HepG2 (cell line): ENCODE measurements around the gene ACAT2. TPM values are rescaled to one million over a fixed set of nuclear protein-coding genes. Genes with fewer than 3 reads are reported as not detected.

ENCODE experiments used
- ATAC-seq: fragments of 200-7000 bp; cut with Tn5 transposase; 3 replicates; pipeline ENCODE4 v1.9.1; 2020; ENCODE audit warnings: mild to moderate bottlenecking, moderate library complexity
- BruUV-seq: library from RNA; stranded (reverse); fragments of 400-500 nt; replicated peaks from 2 replicates; lab custom pipeline; 2021; lab: Mats Ljungman, UMichigan
- CTCF ChIA-PET: fragments of 300-600 bp; formaldehyde crosslinking; extraction: SDS; loops from one replicate; lab custom pipeline; 2021; ENCODE audit warnings: low total read pairs, inconsistent platforms, low intra/inter-chr PET ratio; lab: Yijun Ruan, JAX
- POLR2A ChIA-PET: fragments of 350-600 bp; sonication (Branson Sonifier 250); formaldehyde crosslinking; loops from one replicate; lab custom pipeline; 2020; ENCODE audit warnings: antibody characterized with exemption, inconsistent platforms; lab: Yijun Ruan, JAX
- DNase-seq: peaks from one replicate; pipeline ENCODE4 v3.0.0-alpha.2; 2015; ENCODE audit warnings: low spot score
- FAIRE-seq: peaks from 3 replicates; lab custom pipeline; 2011; peaks lifted over from hg19 to GRCh38; lab: Jason Lieb, UNC
- H2AFZ ChIP-seq: one replicate; pipeline ENCODE4 v1.6.1; 2011; ENCODE audit warnings: low read length, inconsistent platforms
- H3K27ac ChIP-seq: fragments of 300-600 bp; 3 replicates; pipeline ENCODE4 v1.8.0; 2011; ENCODE audit warnings: mixed run types, mild to moderate bottlenecking, mixed read lengths, low read length, inconsistent platforms; ENCODE audit not compliant: insufficient read depth; ENCODE audit errors: extremely low read length
- H3K27me3 ChIP-seq, 2 experiments: fragments of 200-600 bp in 1 of 2; 2 replicates in 1 of 2; 3 replicates in 1 of 2; pipeline versions ENCODE4 v1.6.0 to v1.8.0; 2011; ENCODE audit warnings: low read length in 2 of 2, mild to moderate bottlenecking in 2 of 2, moderate library complexity in 2 of 2, inconsistent platforms in 1 of 2; ENCODE audit not compliant: insufficient read depth in 2 of 2, control insufficient read depth in 1 of 2
- H3K36me3 ChIP-seq, 2 experiments: fragments of 200-600 bp in 1 of 2; replicated peaks in 1 of 2; 2 replicates in 1 of 2; 3 replicates in 1 of 2; pipeline versions ENCODE4 v1.5.1 to v1.8.0; 2011; ENCODE audit warnings: low read length in 2 of 2, inconsistent platforms in 1 of 2; ENCODE audit not compliant: insufficient read depth in 2 of 2, control insufficient read depth in 1 of 2
- H3K4me1 ChIP-seq: 2 replicates; pipeline ENCODE4 v1.5.1; 2012; ENCODE audit warnings: low read length, inconsistent platforms; ENCODE audit not compliant: insufficient read depth
- H3K4me2 ChIP-seq: 2 replicates; pipeline ENCODE4 v1.6.0; 2011; ENCODE audit warnings: low read depth, low read length, inconsistent platforms
- H3K4me3 ChIP-seq, 3 experiments: fragments of 200-600 bp in 1 of 3; sonication (generic), shearing (Covaris generic) in 1 of 3; replicated peaks in 1 of 3; 2 replicates each; pipeline ENCODE4 v1.5.1; 2011 to 2016; ENCODE audit warnings: low read length in 3 of 3, inconsistent platforms in 2 of 3, low read depth in 2 of 3, mild to moderate bottlenecking in 2 of 3, control low read depth in 1 of 3, mixed read lengths in 1 of 3; ENCODE audit not compliant: insufficient read depth in 1 of 3
- H3K79me2 ChIP-seq: one replicate; pipeline ENCODE4 v1.6.1; 2011; ENCODE audit warnings: low read length, inconsistent platforms; ENCODE audit not compliant: insufficient read depth
- H3K9ac ChIP-seq: 2 replicates; pipeline ENCODE4 v1.6.0; 2011; ENCODE audit warnings: mild to moderate bottlenecking, low read depth, low read length, inconsistent platforms; ENCODE audit not compliant: insufficient read depth
- H3K9me3 ChIP-seq: 2 replicates; pipeline ENCODE4 v1.5.1; 2012; ENCODE audit warnings: mild to moderate bottlenecking, low read length
- H4K20me1 ChIP-seq: 2 replicates; pipeline ENCODE4 v1.6.0; 2011; ENCODE audit warnings: inconsistent platforms, mild to moderate bottlenecking, low read length, moderate library complexity; ENCODE audit not compliant: insufficient read depth
- ARNTL ChIP-seq: sonication (generic); formaldehyde crosslinking; IDR thresholded peaks from 2 replicates; pipeline ENCODE4 v1.4.0; 2020; ENCODE audit warnings: mild to moderate bottlenecking, missing genetic modification reagents
- CEBPG ChIP-seq: IDR thresholded peaks from 2 replicates; pipeline ENCODE4 v1.6.1; 2016
- HNRNPK ChIP-seq: fragments of 200-400 bp; formaldehyde crosslinking; IDR thresholded peaks from 2 replicates; pipeline ENCODE4 v1.6.1; 2018; ENCODE audit warnings: low read length, low read depth, moderate library complexity, mild to moderate bottlenecking; ENCODE audit not compliant: poor library complexity, severe bottlenecking
- REXO4 ChIP-seq: sonication (generic); formaldehyde crosslinking; IDR thresholded peaks from 2 replicates; pipeline ENCODE4 v1.8.0; 2022; ENCODE audit warnings: missing genetic modification reagents, mild to moderate bottlenecking, borderline replicate concordance
- RFX1 ChIP-seq: fragments of 450-650 bp; IDR thresholded peaks from 2 replicates; pipeline ENCODE4 v1.6.1; 2017
- SMC3 ChIP-seq: IDR thresholded peaks from 2 replicates; pipeline ENCODE4 v1.6.1; 2011; ENCODE audit warnings: low read length, improper control_type of control experiment
- ZNF230 ChIP-seq: sonication (generic); formaldehyde crosslinking; IDR thresholded peaks from 2 replicates; pipeline ENCODE4 v1.4.0; 2020; ENCODE audit warnings: mild to moderate bottlenecking, missing genetic modification reagents
- ZNF256 ChIP-seq: sonication (generic); formaldehyde crosslinking; conservative IDR thresholded peaks from 2 replicates; pipeline ENCODE4 v1.4.0; 2020; ENCODE audit warnings: missing genetic modification reagents
- ZSCAN21 ChIP-seq: sonication (generic); formaldehyde crosslinking; IDR thresholded peaks from 2 replicates; pipeline ENCODE4 v1.8.0; 2022; ENCODE audit warnings: mild to moderate bottlenecking, missing genetic modification reagents, moderate library complexity, borderline replicate concordance
- WGBS: methylation state at CpG from one replicate; pipeline ENCODE4 v1.1.6; 2017; ENCODE audit warnings: low lambda C conversion rate; 5-methylcytosine and 5-hydroxymethylcytosine counted together
- in situ Hi-C: cut with HindIII; loops from 2 replicates; pipeline ENCODE4 v1.10.0; 2017; ENCODE audit warnings: low pct_unique_long_range_greater_than_20kb; ENCODE audit not compliant: extremely low pct_ligation_motif_present
- intact Hi-C: fragments of 100-400 bp; cut with micrococcal nuclease; formaldehyde crosslinking; loops from one replicate; pipeline ENCODE4 v1.10.0; 2022; ENCODE audit not compliant: unreplicated experiment
- polyA plus RNA-seq, 8 experiments: library from polyadenylated mRNA; depleted of rRNA in 3 of 8; stranded (reverse) in 7 of 8; unstranded in 1 of 8; fragments of >200 nt; fragmentation: Illumina TruSeq in 4 of 8; extraction: Trizol in 4 of 8; gene quantifications; 2 replicates each; pipeline versions ENCODE4 v1.2.1 to v1.2.3, GENCODE V29; 2011 to 2016; ENCODE audit warnings: low read depth in 4 of 8, missing spikeins in 1 of 8, mixed read lengths in 1 of 8; ENCODE audit not compliant: insufficient read depth in 1 of 8
- total RNA-seq, 5 experiments: library from RNA; depleted of rRNA; stranded (reverse); fragments of >200 nt; fragmentation: Illumina TruSeq; extraction: Trizol; gene quantifications; 2 replicates each; pipeline ENCODE4 v1.2.3, GENCODE V29; 2016; ENCODE audit warnings: low read depth in 1 of 5
- TF ChIP-seq, protein P1 (sequence below): sonication (generic); formaldehyde crosslinking; IDR thresholded peaks from 2 replicates; pipeline ENCODE4 v1.8.0; 2022; ENCODE audit warnings: mild to moderate bottlenecking, missing genetic modification reagents, moderate library complexity
- TF ChIP-seq, protein P2 (sequence below): sonication (generic); formaldehyde crosslinking; IDR thresholded peaks from 2 replicates; pipeline ENCODE4 v1.4.0; 2020; ENCODE audit warnings: missing genetic modification reagents, mild to moderate bottlenecking, borderline replicate concordance
- TF ChIP-seq, protein P3 (sequence below): sonication (generic); formaldehyde crosslinking; IDR thresholded peaks from 2 replicates; pipeline ENCODE4 v1.4.0; 2020; ENCODE audit warnings: missing genetic modification reagents
- TF ChIP-seq, protein P4 (sequence below): sonication (generic); formaldehyde crosslinking; IDR thresholded peaks from 2 replicates; pipeline ENCODE4 v1.5.1; 2020; ENCODE audit warnings: mild to moderate bottlenecking, moderate library complexity, missing genetic modification reagents
- TF ChIP-seq, protein P5 (sequence below): sonication (generic); formaldehyde crosslinking; IDR thresholded peaks from 2 replicates; pipeline ENCODE4; 2020; ENCODE audit warnings: missing genetic modification reagents, mild to moderate bottlenecking, borderline replicate concordance

The ACAT2 gene
- total and polyA plus RNA-seq, 2 of the 13 experiments (the other 11 are each of a cell fraction or from before 2014, with no cell fraction given): 121 to 534 TPM

DNA sequence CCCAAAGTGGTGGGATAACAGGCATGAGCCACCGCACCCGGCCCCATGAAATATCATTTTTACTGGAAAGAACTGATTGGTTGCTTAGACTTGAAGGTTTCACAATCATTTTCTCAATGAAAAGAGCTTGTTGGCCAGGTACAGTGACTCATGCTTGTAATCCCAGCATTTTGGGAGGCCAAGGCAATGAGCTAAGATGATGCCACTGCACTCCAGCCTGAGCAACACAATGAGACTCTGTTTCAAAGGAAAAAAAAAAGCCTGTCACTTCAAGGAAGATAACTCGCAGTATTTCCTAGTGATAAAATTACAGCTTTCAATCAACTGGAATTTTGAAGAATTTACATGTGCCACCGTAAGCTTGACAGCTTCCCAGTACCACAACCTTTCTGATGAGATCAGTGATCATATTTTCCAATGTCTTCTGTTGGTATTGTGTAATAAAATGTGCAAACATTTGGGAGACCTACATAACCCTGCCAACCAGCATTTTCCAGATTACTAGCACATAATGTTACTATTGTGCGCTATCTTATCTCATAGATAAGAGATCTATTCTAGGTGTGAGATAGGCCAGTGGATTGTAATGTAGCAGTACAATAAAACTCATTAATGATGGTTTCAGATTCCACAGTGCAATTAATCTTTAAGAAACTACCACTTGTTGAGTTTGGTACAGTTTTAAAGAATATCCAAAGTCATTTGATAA lies 45.5 kb downstream of the ACAT2 start:
- no peaks in the 10 kb centered on the region for H3K79me2 ChIP-seq
- peak overlapping the region; percentile 0; the same call in 1 of the 2 replicates for H3K4me2 ChIP-seq
- FAIRE-seq: peak; percentile 53
- no peak overlapping the region for H3K4me3 ChIP-seq
- no peak overlapping the region for H3K27ac ChIP-seq
- H3K27me3 ChIP-seq: peaks cover 0 to 9% of the 10 kb centered on the region in 2 experiments; a peak in 2 of 5 replicates
- intact Hi-C loops (loop anchor here (2.0 kb wide), 1 partner anchor 17 kb away; the partner anchor contains the start of gene MRPL18), in situ Hi-C loops (no loop called here)
- BruUV-seq: no TSS peak
- DNase-seq: peak; percentile 75
- no peaks in the 10 kb centered on the region for H4K20me1 ChIP-seq
- no peaks in the 10 kb centered on the region for H3K9me3 ChIP-seq
- no peak overlapping the region for H2AFZ ChIP-seq
- CTCF ChIA-PET: no interaction called here
- POLR2A ChIA-PET: interaction anchor here (1.2 to 6.3 kb wide), 8 partner anchors 14 to 161 kb away, joined by 3 to 88 read pairs (median 6); partner anchors contain the start of genes ACAT2, MRPL18, SOD2 and TCP1
- no peaks in the 10 kb centered on the region for H3K36me3 ChIP-seq
- peaks cover 32% of the 10 kb centered on the region for H3K4me1 ChIP-seq
- no peak overlapping the region for H3K9ac ChIP-seq
- peak; percentile 24 for ATAC-seq
- WGBS: 7% methylated on average over 5 of the region's 5 CpGs
- no peak for TF ChIP-seq SMC3
- TF ChIP-seq, protein P1, sequence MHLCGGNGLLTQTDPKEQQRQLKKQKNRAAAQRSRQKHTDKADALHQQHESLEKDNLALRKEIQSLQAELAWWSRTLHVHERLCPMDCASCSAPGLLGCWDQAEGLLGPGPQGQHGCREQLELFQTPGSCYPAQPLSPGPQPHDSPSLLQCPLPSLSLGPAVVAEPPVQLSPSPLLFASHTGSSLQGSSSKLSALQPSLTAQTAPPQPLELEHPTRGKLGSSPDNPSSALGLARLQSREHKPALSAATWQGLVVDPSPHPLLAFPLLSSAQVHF (CRISPR knock-in tag): no peak
- TF ChIP-seq, protein P2, sequence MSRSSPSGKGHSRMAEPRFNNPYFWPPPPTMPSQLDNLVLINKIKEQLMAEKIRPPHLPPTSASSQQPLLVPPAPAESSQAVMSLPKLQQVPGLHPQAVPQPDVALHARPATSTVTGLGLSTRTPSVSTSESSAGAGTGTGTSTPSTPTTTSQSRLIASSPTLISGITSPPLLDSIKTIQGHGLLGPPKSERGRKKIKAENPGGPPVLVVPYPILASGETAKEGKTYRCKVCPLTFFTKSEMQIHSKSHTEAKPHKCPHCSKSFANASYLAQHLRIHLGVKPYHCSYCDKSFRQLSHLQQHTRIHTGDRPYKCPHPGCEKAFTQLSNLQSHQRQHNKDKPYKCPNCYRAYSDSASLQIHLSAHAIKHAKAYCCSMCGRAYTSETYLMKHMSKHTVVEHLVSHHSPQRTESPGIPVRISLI (CRISPR knock-in tag): peak; percentile 69; the same call in 1 of the 2 replicates
- TF ChIP-seq ZNF256 (CRISPR knock-in tag): no peak
- TF ChIP-seq RFX1: no peak
- no peak for TF ChIP-seq REXO4 (CRISPR knock-in tag)
- peak; percentile 48; the same call in 1 of the 2 replicates for TF ChIP-seq CEBPG (CRISPR knock-in tag)
- TF ChIP-seq ZSCAN21 (CRISPR knock-in tag): no peak
- TF ChIP-seq, protein P3, sequence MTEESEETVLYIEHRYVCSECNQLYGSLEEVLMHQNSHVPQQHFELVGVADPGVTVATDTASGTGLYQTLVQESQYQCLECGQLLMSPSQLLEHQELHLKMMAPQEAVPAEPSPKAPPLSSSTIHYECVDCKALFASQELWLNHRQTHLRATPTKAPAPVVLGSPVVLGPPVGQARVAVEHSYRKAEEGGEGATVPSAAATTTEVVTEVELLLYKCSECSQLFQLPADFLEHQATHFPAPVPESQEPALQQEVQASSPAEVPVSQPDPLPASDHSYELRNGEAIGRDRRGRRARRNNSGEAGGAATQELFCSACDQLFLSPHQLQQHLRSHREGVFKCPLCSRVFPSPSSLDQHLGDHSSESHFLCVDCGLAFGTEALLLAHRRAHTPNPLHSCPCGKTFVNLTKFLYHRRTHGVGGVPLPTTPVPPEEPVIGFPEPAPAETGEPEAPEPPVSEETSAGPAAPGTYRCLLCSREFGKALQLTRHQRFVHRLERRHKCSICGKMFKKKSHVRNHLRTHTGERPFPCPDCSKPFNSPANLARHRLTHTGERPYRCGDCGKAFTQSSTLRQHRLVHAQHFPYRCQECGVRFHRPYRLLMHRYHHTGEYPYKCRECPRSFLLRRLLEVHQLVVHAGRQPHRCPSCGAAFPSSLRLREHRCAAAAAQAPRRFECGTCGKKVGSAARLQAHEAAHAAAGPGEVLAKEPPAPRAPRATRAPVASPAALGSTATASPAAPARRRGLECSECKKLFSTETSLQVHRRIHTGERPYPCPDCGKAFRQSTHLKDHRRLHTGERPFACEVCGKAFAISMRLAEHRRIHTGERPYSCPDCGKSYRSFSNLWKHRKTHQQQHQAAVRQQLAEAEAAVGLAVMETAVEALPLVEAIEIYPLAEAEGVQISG: no peak
- no peak for TF ChIP-seq HNRNPK
- no peak for TF ChIP-seq ARNTL (CRISPR knock-in tag)
- no peak for TF ChIP-seq ZNF230 (CRISPR knock-in tag)
- TF ChIP-seq, protein P4, sequence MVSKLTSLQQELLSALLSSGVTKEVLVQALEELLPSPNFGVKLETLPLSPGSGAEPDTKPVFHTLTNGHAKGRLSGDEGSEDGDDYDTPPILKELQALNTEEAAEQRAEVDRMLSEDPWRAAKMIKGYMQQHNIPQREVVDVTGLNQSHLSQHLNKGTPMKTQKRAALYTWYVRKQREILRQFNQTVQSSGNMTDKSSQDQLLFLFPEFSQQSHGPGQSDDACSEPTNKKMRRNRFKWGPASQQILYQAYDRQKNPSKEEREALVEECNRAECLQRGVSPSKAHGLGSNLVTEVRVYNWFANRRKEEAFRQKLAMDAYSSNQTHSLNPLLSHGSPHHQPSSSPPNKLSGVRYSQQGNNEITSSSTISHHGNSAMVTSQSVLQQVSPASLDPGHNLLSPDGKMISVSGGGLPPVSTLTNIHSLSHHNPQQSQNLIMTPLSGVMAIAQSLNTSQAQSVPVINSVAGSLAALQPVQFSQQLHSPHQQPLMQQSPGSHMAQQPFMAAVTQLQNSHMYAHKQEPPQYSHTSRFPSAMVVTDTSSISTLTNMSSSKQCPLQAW (CRISPR knock-in tag): no peak
- TF ChIP-seq, protein P5, sequence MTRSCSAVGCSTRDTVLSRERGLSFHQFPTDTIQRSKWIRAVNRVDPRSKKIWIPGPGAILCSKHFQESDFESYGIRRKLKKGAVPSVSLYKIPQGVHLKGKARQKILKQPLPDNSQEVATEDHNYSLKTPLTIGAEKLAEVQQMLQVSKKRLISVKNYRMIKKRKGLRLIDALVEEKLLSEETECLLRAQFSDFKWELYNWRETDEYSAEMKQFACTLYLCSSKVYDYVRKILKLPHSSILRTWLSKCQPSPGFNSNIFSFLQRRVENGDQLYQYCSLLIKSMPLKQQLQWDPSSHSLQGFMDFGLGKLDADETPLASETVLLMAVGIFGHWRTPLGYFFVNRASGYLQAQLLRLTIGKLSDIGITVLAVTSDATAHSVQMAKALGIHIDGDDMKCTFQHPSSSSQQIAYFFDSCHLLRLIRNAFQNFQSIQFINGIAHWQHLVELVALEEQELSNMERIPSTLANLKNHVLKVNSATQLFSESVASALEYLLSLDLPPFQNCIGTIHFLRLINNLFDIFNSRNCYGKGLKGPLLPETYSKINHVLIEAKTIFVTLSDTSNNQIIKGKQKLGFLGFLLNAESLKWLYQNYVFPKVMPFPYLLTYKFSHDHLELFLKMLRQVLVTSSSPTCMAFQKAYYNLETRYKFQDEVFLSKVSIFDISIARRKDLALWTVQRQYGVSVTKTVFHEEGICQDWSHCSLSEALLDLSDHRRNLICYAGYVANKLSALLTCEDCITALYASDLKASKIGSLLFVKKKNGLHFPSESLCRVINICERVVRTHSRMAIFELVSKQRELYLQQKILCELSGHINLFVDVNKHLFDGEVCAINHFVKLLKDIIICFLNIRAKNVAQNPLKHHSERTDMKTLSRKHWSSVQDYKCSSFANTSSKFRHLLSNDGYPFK (CRISPR knock-in tag): no peak
